ENCODE measurements around the gene WFIKKN2.
"Not testable (repeated sequence)": the region's sequence is repeated elsewhere in the genome, so short reads cannot be mapped to it uniquely, and the experiment has no call there.

The WFIKKN2 gene

GRCh38 chr17:50802609-50803571 lies 32.5 kb upstream of the WFIKKN2 start:
- in situ Hi-C loops (cut with MboI; ENCODE audit: low sequenced_read_pairs), result no loop called here
- H3K4me1 ChIP-seq, result no peaks in the 10 kb centered on the region
- DNase-seq (ENCODE audit: low spot score in 2 of 2), result no peak

GRCh38 chr17:50803676-50804075 lies 31.7 kb upstream of the WFIKKN2 start:
- Histone ChIP-seq H3K4me3 (no peak overlapping the region), H3K9me3 (no peaks in the 10 kb centered on the region), H3K4me1 (no peaks in the 10 kb centered on the region), H3K36me3 (replicated peaks) (no peaks in the 10 kb centered on the region), H3K27me3 (ENCODE audit: low read depth) (no peaks in the 10 kb centered on the region)
- no peak for DNase-seq (ENCODE audit: low spot score in 2 of 2)
- in situ Hi-C loops (cut with MboI; ENCODE audit: low sequenced_read_pairs), result no loop called here

More at GRCh38 chr17:50802609-50803571, 32.5 kb upstream of the WFIKKN2 start:
- Histone ChIP-seq H3K9me3 (no peaks in the 10 kb centered on the region), H3K4me3 (no peak overlapping the region), H3K27me3 (ENCODE audit: low read depth) (no peaks in the 10 kb centered on the region), H3K36me3 (replicated peaks) (no peaks in the 10 kb centered on the region)

- H3K27me3 ChIP-seq (ENCODE audit: low read depth); DNase-seq (ENCODE audit: low spot score in 2 of 2); H3K36me3 ChIP-seq (replicated peaks); H3K9me3 ChIP-seq; H3K4me3 ChIP-seq; in situ Hi-C loops (cut with MboI; ENCODE audit: low sequenced_read_pairs); H3K4me1 ChIP-seq: not testable (repeated sequence)
These were observed 30.5 kb upstream of the WFIKKN2 start for GRCh38 chr17:50804749-50805475.

- DNase-seq (ENCODE audit: low spot score in 2 of 2), result no peak
These were observed 29.9 kb upstream of the WFIKKN2 start for GRCh38 chr17:50805486-50805885.

GRCh38 chr17:50806141-50806643 lies 29.2 kb upstream of the WFIKKN2 start:
- Histone ChIP-seq H3K9me3 (no peaks in the 10 kb centered on the region), H3K27me3 (ENCODE audit: low read depth) (no peaks in the 10 kb centered on the region), H3K4me3 (no peak overlapping the region), H3K36me3 (replicated peaks) (no peaks in the 10 kb centered on the region), H3K4me1 (no peaks in the 10 kb centered on the region)
- in situ Hi-C loops (cut with MboI; ENCODE audit: low sequenced_read_pairs), result no loop called here
- DNase-seq (ENCODE audit: low spot score in 2 of 2), result peak in 1 of 2 experiments; percentile 55

More at GRCh38 chr17:50805486-50805885, 29.9 kb upstream of the WFIKKN2 start:
- in situ Hi-C loops (cut with MboI; ENCODE audit: low sequenced_read_pairs), result no loop called here
- H3K4me3 ChIP-seq, result no peak overlapping the region
- H3K27me3 ChIP-seq (ENCODE audit: low read depth), result no peaks in the 10 kb centered on the region
- no peaks in the 10 kb centered on the region for H3K4me1 ChIP-seq
- H3K9me3 ChIP-seq, result no peaks in the 10 kb centered on the region
- no peaks in the 10 kb centered on the region for H3K36me3 ChIP-seq (replicated peaks)

- no peaks in the 10 kb centered on the region for H3K9me3 ChIP-seq
- in situ Hi-C loops (cut with MboI; ENCODE audit: low sequenced_read_pairs), result no loop called here
- no peaks in the 10 kb centered on the region for H3K36me3 ChIP-seq (replicated peaks)
- DNase-seq (ENCODE audit: low spot score in 2 of 2), result no peak
- H3K4me1 ChIP-seq, result no peaks in the 10 kb centered on the region
- no peak overlapping the region for H3K4me3 ChIP-seq
- no peaks in the 10 kb centered on the region; the same call in 1 of the 2 replicates for H3K27me3 ChIP-seq (ENCODE audit: low read depth)
These were observed 28.4 kb upstream of the WFIKKN2 start for GRCh38 chr17:50807009-50807408.

- Histone ChIP-seq H3K4me3 (no peak overlapping the region), H3K27me3 (ENCODE audit: low read depth) (no peaks in the 10 kb centered on the region; the same call in 1 of the 2 replicates), H3K4me1 (no peaks in the 10 kb centered on the region), H3K9me3 (no peaks in the 10 kb centered on the region), H3K36me3 (replicated peaks) (no peaks in the 10 kb centered on the region)
- no peak for DNase-seq (ENCODE audit: low spot score in 2 of 2)
- in situ Hi-C loops (cut with MboI; ENCODE audit: low sequenced_read_pairs), result no loop called here
These were observed 27.7 kb upstream of the WFIKKN2 start for GRCh38 chr17:50807675-50808074.

- H3K4me3 ChIP-seq, result no peak overlapping the region
- DNase-seq (ENCODE audit: low spot score in 2 of 2), result no peak
- H3K9me3 ChIP-seq, result no peaks in the 10 kb centered on the region
- no peaks in the 10 kb centered on the region for H3K4me1 ChIP-seq
- in situ Hi-C loops (cut with MboI; ENCODE audit: low sequenced_read_pairs), result no loop called here
- H3K36me3 ChIP-seq (replicated peaks), result no peaks in the 10 kb centered on the region
- H3K27me3 ChIP-seq (ENCODE audit: low read depth), result no peaks in the 10 kb centered on the region; the same call in 1 of the 2 replicates
These were observed 27.0 kb upstream of the WFIKKN2 start for GRCh38 chr17:50808413-50808812.

- Histone ChIP-seq H3K27me3 (ENCODE audit: low read depth) (no peaks in the 10 kb centered on the region; the same call in 1 of the 2 replicates), H3K4me1 (no peaks in the 10 kb centered on the region), H3K9me3 (no peaks in the 10 kb centered on the region), H3K4me3 (no peak overlapping the region), H3K36me3 (replicated peaks) (no peaks in the 10 kb centered on the region)
- in situ Hi-C loops (cut with MboI; ENCODE audit: low sequenced_read_pairs), result no loop called here
- DNase-seq (ENCODE audit: low spot score in 2 of 2), result no peak
These were observed 26.5 kb upstream of the WFIKKN2 start for GRCh38 chr17:50808888-50809287.

GRCh38 chr17:50813583-50813982 lies 21.8 kb upstream of the WFIKKN2 start:
- Histone ChIP-seq H3K4me3 (no peak overlapping the region), H3K36me3 (replicated peaks) (no peaks in the 10 kb centered on the region), H3K4me1 (no peaks in the 10 kb centered on the region), H3K27me3 (ENCODE audit: low read depth) (no peaks in the 10 kb centered on the region; the same call in 1 of the 2 replicates), H3K9me3 (no peaks in the 10 kb centered on the region)
- DNase-seq (ENCODE audit: low spot score in 2 of 2), result no peak
- in situ Hi-C loops (cut with MboI; ENCODE audit: low sequenced_read_pairs), result no loop called here

GRCh38 chr17:50815400-50815799 lies 20.0 kb upstream of the WFIKKN2 start:
- H3K4me3 ChIP-seq, result no peak overlapping the region
- no peak for DNase-seq (ENCODE audit: low spot score in 2 of 2)
- no peaks in the 10 kb centered on the region for H3K9me3 ChIP-seq
- H3K4me1 ChIP-seq, result no peaks in the 10 kb centered on the region
- no peaks in the 10 kb centered on the region; the same call in 1 of the 2 replicates for H3K27me3 ChIP-seq (ENCODE audit: low read depth)
- in situ Hi-C loops (cut with MboI; ENCODE audit: low sequenced_read_pairs), result no loop called here
- no peaks in the 10 kb centered on the region for H3K36me3 ChIP-seq (replicated peaks)

GRCh38 chr17:50816271-50816670 lies 19.1 kb upstream of the WFIKKN2 start:
- in situ Hi-C loops (cut with MboI; ENCODE audit: low sequenced_read_pairs), result no loop called here
- Histone ChIP-seq H3K4me3 (no peak overlapping the region), H3K36me3 (replicated peaks) (no peaks in the 10 kb centered on the region), H3K27me3 (ENCODE audit: low read depth) (no peaks in the 10 kb centered on the region; the same call in 1 of the 2 replicates), H3K4me1 (no peaks in the 10 kb centered on the region), H3K9me3 (no peaks in the 10 kb centered on the region)
- no peak for DNase-seq (ENCODE audit: low spot score in 2 of 2)

- no peaks in the 10 kb centered on the region for H3K4me1 ChIP-seq
- DNase-seq (ENCODE audit: low spot score in 2 of 2), result peak in 1 of 2 experiments; percentile 73
These were observed 18.3 kb upstream of the WFIKKN2 start for GRCh38 chr17:50816771-50817751.

More at GRCh38 chr17:50816771-50817751, 18.3 kb upstream of the WFIKKN2 start:
- Histone ChIP-seq H3K27me3 (ENCODE audit: low read depth) (no peaks in the 10 kb centered on the region), H3K4me3 (no peak overlapping the region), H3K9me3 (no peaks in the 10 kb centered on the region), H3K36me3 (replicated peaks) (no peaks in the 10 kb centered on the region)
- in situ Hi-C loops (cut with MboI; ENCODE audit: low sequenced_read_pairs), result no loop called here
